ENCODE results near the gene RAD51D. TPM values are rescaled to one million over a fixed set of nuclear protein-coding genes. Genes with fewer than 3 reads are reported as not detected.
"Not testable (repeated sequence)": the region's sequence is repeated elsewhere in the genome, so short reads cannot be mapped to it uniquely, and the experiment has no call there.

RAD51D gene
- polyA plus RNA-seq, 2 of the 4 experiments (the other 2 are of a cell fraction), result 18.4 to 23.8 TPM

DNA sequence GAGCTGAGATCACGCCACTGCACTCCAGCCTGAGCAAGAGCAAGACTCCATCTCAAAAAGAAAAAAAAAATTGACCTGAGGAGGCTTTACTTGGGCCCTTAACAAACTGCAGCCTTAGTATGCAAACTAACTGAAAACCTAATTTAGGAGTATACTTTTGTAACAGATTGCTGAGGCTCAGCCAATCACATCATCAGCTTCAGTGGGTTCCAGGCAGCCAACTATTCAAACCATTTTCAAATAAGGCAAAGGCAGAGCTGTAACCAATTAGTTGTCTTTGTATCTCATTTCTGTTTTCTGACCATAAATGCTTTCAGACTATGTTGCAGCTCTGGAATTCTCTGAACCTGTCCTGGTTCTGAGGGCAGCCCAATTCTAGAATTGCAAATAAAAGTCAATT lies 23.9 kb downstream of the RAD51D start:
- ATAC-seq, result no peak
- ChIA-PET POLR2A (interaction anchor here (1.5 kb wide), 1 partner anchor 11 kb away, joined by 4 read pairs; no protein-coding TSS in a partner anchor), CTCF (interaction anchor here (0.7 to 5.9 kb wide), 6 partner anchors 24 to 676 kb away, joined by 3 to 49 read pairs (median 5); partner anchors contain the start of gene RAD51D)
- Histone ChIP-seq H3K27ac (peak overlapping the region in 1 of 2 experiments; percentile 61; a peak in 3 of 6 replicates), H3K4me2 (no peak overlapping the region), H3K4me1 (peaks cover 12% of the 10 kb centered on the region), H3K9me3 (no peaks in the 10 kb centered on the region), H3K4me3 (no peak overlapping the region)
- DNase-seq (ENCODE audit: low read depth in 1 of 2, low spot score in 1 of 2), result no peak
- TF ChIP-seq, protein P1, sequence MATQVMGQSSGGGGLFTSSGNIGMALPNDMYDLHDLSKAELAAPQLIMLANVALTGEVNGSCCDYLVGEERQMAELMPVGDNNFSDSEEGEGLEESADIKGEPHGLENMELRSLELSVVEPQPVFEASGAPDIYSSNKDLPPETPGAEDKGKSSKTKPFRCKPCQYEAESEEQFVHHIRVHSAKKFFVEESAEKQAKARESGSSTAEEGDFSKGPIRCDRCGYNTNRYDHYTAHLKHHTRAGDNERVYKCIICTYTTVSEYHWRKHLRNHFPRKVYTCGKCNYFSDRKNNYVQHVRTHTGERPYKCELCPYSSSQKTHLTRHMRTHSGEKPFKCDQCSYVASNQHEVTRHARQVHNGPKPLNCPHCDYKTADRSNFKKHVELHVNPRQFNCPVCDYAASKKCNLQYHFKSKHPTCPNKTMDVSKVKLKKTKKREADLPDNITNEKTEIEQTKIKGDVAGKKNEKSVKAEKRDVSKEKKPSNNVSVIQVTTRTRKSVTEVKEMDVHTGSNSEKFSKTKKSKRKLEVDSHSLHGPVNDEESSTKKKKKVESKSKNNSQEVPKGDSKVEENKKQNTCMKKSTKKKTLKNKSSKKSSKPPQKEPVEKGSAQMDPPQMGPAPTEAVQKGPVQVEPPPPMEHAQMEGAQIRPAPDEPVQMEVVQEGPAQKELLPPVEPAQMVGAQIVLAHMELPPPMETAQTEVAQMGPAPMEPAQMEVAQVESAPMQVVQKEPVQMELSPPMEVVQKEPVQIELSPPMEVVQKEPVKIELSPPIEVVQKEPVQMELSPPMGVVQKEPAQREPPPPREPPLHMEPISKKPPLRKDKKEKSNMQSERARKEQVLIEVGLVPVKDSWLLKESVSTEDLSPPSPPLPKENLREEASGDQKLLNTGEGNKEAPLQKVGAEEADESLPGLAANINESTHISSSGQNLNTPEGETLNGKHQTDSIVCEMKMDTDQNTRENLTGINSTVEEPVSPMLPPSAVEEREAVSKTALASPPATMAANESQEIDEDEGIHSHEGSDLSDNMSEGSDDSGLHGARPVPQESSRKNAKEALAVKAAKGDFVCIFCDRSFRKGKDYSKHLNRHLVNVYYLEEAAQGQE (IDR thresholded peaks at IDR 0.05), result no peak
- TF ChIP-seq ZNF302 (CRISPR knock-in tag; IDR thresholded peaks at IDR 0.05) (no peak), CHD4 (IDR thresholded peaks at IDR 0.05; ENCODE audit: borderline replicate concordance) (no peak), HDAC2 (IDR thresholded peaks at IDR 0.05) (no peak), FOSB (CRISPR knock-in tag; IDR thresholded peaks at IDR 0.05) (no peak)
- 100% methylated on average over 1 of the region's 1 CpG for WGBS (ENCODE audit: missing lambda C conversion rate)
- FAIRE-seq, result no peak

DNA sequence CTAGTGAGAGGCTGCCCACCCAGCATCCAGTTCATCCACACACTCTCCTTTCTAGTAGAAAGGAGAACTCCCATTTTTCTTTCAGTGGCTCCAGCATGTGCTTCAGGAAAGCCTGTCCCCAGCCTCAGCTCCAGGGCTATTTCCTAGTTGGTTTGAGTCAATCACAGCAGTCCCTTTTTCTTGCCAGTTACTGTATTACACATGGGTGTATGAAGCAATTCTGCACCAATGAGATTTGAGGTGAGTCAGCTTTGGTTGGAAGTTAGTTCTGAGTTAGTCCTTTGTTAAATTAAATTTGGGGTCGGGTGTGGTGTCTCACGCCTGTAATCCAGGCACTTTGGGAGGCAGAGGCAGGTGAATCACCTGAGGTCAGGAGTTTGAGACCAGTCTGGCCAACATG lies 24.8 kb downstream of the RAD51D start:
- ChIA-PET POLR2A (interaction anchor here (1.5 to 1.6 kb wide), 2 partner anchors 12 to 114 kb away, joined by 4 to 5 read pairs; no protein-coding TSS in a partner anchor), CTCF (interaction anchor here (0.7 to 5.9 kb wide), 8 partner anchors 10 to 159 kb away, joined by 3 to 49 read pairs (median 4); partner anchors contain the start of gene RAD51D)
- 18% methylated on average over 2 of the region's 2 CpGs for WGBS (ENCODE audit: missing lambda C conversion rate)
- DNase-seq (ENCODE audit: low read depth in 1 of 2, low spot score in 1 of 2) (peak in 1 of 2 experiments; percentile 72), FAIRE-seq (no peak), ATAC-seq (peak; percentile 79 to 83)
- no peak overlapping the region for H3K4me3 ChIP-seq
- H3K4me2 ChIP-seq, result no peak overlapping the region
- H3K27ac ChIP-seq, result peak overlapping the region; percentile 29 to 61; a peak in 5 of 6 replicates
- no peaks in the 10 kb centered on the region for H3K9me3 ChIP-seq
- H3K4me1 ChIP-seq, result peaks cover 14% of the 10 kb centered on the region
- TF ChIP-seq CEBPB (IDR thresholded peaks at IDR 0.05) (peak; percentile 68 to 77; a peak in 3 of 4 replicates), KDM5A (IDR thresholded peaks at IDR 0.05) (no peak), PHF8 (IDR thresholded peaks at IDR 0.05; ENCODE audit: borderline replicate concordance, low read depth) (no peak), CHD2 (IDR thresholded peaks at IDR 0.05; ENCODE audit: low read length, partially characterized antibody) (no peak), RAD21 (conservative IDR thresholded peaks at IDR 0.05 in 1 of 2, IDR thresholded peaks at IDR 0.05 in 1 of 2) (no peak), MAFK (IDR thresholded peaks at IDR 0.05; ENCODE audit: partially characterized antibody) (no peak), RCOR1 (IDR thresholded peaks at IDR 0.05; ENCODE audit: low read depth, low read length) (no peak), ZSCAN20 (CRISPR knock-in tag; IDR thresholded peaks at IDR 0.05) (no peak), NR3C1 (IDR thresholded peaks at IDR 0.05) (no peak), FOSL2 (IDR thresholded peaks at IDR 0.05) (0 out of 2 replicates have a peak, but pooled peaks have one; percentile 14), FOSL2 (CRISPR knock-in tag; IDR thresholded peaks at IDR 0.05) (peak; percentile 60)
- TF ChIP-seq, protein P2, sequence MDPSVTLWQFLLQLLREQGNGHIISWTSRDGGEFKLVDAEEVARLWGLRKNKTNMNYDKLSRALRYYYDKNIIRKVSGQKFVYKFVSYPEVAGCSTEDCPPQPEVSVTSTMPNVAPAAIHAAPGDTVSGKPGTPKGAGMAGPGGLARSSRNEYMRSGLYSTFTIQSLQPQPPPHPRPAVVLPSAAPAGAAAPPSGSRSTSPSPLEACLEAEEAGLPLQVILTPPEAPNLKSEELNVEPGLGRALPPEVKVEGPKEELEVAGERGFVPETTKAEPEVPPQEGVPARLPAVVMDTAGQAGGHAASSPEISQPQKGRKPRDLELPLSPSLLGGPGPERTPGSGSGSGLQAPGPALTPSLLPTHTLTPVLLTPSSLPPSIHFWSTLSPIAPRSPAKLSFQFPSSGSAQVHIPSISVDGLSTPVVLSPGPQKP (IDR thresholded peaks at IDR 0.05; ENCODE audit: low read depth, low read length), result no peak

DNA sequence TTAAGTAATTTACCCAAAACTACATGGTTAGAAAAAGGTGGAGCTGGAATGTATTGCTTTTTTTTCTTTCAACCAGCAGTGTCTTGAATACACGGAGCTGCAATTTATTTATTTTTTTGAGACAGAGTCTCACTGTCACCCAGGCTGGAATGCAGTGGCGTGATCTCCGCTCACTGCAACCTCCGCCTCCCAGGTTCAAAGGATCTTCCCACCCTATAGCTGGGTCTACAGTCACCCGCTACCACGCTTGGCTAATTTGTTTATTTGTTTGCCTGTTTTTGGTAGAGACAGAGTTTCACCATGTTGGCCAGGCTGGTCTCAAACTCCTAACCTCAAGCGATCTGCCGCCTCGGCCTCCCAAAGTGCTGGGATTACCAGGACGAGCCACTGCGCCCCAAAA lies 29.0 kb downstream of the RAD51D start:
- ATAC-seq; DNase-seq (ENCODE audit: low read depth in 1 of 2, low spot score in 1 of 2); H3K4me2 ChIP-seq; FAIRE-seq; H3K4me3 ChIP-seq; H3K9me3 ChIP-seq: not testable (repeated sequence)
- Histone ChIP-seq H3K4me1 (peaks cover 38% of the 10 kb centered on the region), H3K27ac (peak overlapping the region in 1 of 2 experiments; percentile 2; a peak in 1 of 6 replicates)
- WGBS (ENCODE audit: missing lambda C conversion rate), result 94% methylated on average over 11 of the region's 11 CpGs
- POLR2A ChIA-PET, result interaction anchor here (0.6 to 0.9 kb wide), 2 partner anchors 30 to 152 kb away, joined by 3 read pairs; partner anchors contain the start of gene SLFN5
- CTCF ChIA-PET, result interaction anchor here (0.8 to 4.9 kb wide), 21 partner anchors 10 to 494 kb away, joined by 3 to 60 read pairs (median 9); partner anchors contain the start of genes FNDC8, LIG3, RAD51D and RFFL
